Nephron progenitor cell (in vitro differentiated cells): Measurements from ENCODE around the gene TBL1Y.

Experiments
- DNase-seq: peaks from one replicate; pipeline ENCODE4 v3.0.0; 2021
- H3K27ac Mint-ChIP-seq: 2 replicates; pipeline ENCODE4 v1.8.0; 2021; ENCODE audit warnings: mild to moderate bottlenecking, moderate library complexity, mixed read lengths
- H3K27me3 Mint-ChIP-seq: 2 replicates; pipeline ENCODE4 v1.8.0; 2021; ENCODE audit warnings: mild to moderate bottlenecking, low read depth, mixed read lengths; ENCODE audit not compliant: poor library complexity
- H3K36me3 Mint-ChIP-seq: 2 replicates; pipeline ENCODE4 v1.8.0; 2021; ENCODE audit warnings: low read depth, mixed read lengths
- H3K4me1 Mint-ChIP-seq: 2 replicates; pipeline ENCODE4 v1.8.0; 2021; ENCODE audit warnings: mixed read lengths
- H3K4me3 Mint-ChIP-seq: 2 replicates; pipeline ENCODE4 v1.8.0; 2021; ENCODE audit warnings: mild to moderate bottlenecking, moderate library complexity, mixed read lengths
- H3K9me3 Mint-ChIP-seq: 2 replicates; pipeline ENCODE4 v1.8.0; 2021; ENCODE audit warnings: mild to moderate bottlenecking, moderate library complexity, mixed read lengths
- CTCF ChIP-seq: fragments of 200-600 bp; sonication (generic); IDR thresholded peaks from 2 replicates; pipeline ENCODE4 v1.5.0; 2021; ENCODE audit warnings: antibody characterized with exemption

TBL1Y gene

GRCh38 chrY:6983221-6983620, 72.7 kb downstream of the TBL1Y start:
- Mint-ChIP-seq H3K4me3 (no peak overlapping the region), H3K36me3 (no peaks in the 10 kb centered on the region), H3K9me3 (no peaks in the 10 kb centered on the region), H3K27me3 (no peaks in the 10 kb centered on the region), H3K4me1 (no peaks in the 10 kb centered on the region), H3K27ac (no peak overlapping the region)
- no peak for DNase-seq
- no peak for TF ChIP-seq CTCF

- DNase-seq: no peak
- Mint-ChIP-seq H3K27me3 (no peaks in the 10 kb centered on the region), H3K27ac (no peak overlapping the region), H3K9me3 (no peaks in the 10 kb centered on the region), H3K4me3 (no peak overlapping the region), H3K4me1 (no peaks in the 10 kb centered on the region), H3K36me3 (no peaks in the 10 kb centered on the region)
- no peak for TF ChIP-seq CTCF
These were observed 77.3 kb downstream of the TBL1Y start for GRCh38 chrY:6987811-6988210.

- no peak for DNase-seq
- Mint-ChIP-seq H3K27ac (no peak overlapping the region), H3K9me3 (no peaks in the 10 kb centered on the region), H3K4me3 (no peak overlapping the region), H3K27me3 (no peaks in the 10 kb centered on the region), H3K36me3 (no peaks in the 10 kb centered on the region), H3K4me1 (no peaks in the 10 kb centered on the region)
- no peak for TF ChIP-seq CTCF
These were observed 79.6 kb downstream of the TBL1Y start for GRCh38 chrY:6989886-6990620.

GRCh38 chrY:6992041-6992440, 81.5 kb downstream of the TBL1Y start:
- Mint-ChIP-seq H3K9me3 (no peaks in the 10 kb centered on the region), H3K4me3 (no peak overlapping the region), H3K27ac (no peak overlapping the region), H3K36me3 (no peaks in the 10 kb centered on the region), H3K27me3 (no peaks in the 10 kb centered on the region), H3K4me1 (no peaks in the 10 kb centered on the region)
- TF ChIP-seq CTCF: no peak
- no peak for DNase-seq

- no peaks in the 10 kb centered on the region for H3K36me3 Mint-ChIP-seq
- no peaks in the 10 kb centered on the region for H3K27me3 Mint-ChIP-seq
- H3K9me3 Mint-ChIP-seq: no peaks in the 10 kb centered on the region
- no peak for TF ChIP-seq CTCF
- no peaks in the 10 kb centered on the region for H3K4me1 Mint-ChIP-seq
- no peak for DNase-seq
- no peak overlapping the region for H3K4me3 Mint-ChIP-seq
- no peak overlapping the region for H3K27ac Mint-ChIP-seq
These were observed 85.5 kb downstream of the TBL1Y start for GRCh38 chrY:6995987-6996386.

- no peaks in the 10 kb centered on the region for H3K36me3 Mint-ChIP-seq
- no peaks in the 10 kb centered on the region for H3K27me3 Mint-ChIP-seq
- no peaks in the 10 kb centered on the region for H3K9me3 Mint-ChIP-seq
- no peaks in the 10 kb centered on the region for H3K4me1 Mint-ChIP-seq
- no peak for TF ChIP-seq CTCF
- H3K27ac Mint-ChIP-seq: no peak overlapping the region
- H3K4me3 Mint-ChIP-seq: no peak overlapping the region
- DNase-seq: no peak
These were observed 87.1 kb downstream of the TBL1Y start for GRCh38 chrY:6997503-6998066.
